Stimulated activated CD4-positive, alpha-beta T cell treated with anti-CD3 and anti-CD28 coated beads, Interleukin-15, amount 100 ng/mL, for 1 hour (primary cell): ENCODE results near the gene DOK3.

ENCODE experiments used
- DNase-seq, 2 donors: peaks; one replicate each; pipeline ENCODE4 v3.0.0-alpha.2; 2020; ENCODE audit warnings: low read depth in 1 of 2, low spot score in 1 of 2

The DOK3 gene

DNA sequence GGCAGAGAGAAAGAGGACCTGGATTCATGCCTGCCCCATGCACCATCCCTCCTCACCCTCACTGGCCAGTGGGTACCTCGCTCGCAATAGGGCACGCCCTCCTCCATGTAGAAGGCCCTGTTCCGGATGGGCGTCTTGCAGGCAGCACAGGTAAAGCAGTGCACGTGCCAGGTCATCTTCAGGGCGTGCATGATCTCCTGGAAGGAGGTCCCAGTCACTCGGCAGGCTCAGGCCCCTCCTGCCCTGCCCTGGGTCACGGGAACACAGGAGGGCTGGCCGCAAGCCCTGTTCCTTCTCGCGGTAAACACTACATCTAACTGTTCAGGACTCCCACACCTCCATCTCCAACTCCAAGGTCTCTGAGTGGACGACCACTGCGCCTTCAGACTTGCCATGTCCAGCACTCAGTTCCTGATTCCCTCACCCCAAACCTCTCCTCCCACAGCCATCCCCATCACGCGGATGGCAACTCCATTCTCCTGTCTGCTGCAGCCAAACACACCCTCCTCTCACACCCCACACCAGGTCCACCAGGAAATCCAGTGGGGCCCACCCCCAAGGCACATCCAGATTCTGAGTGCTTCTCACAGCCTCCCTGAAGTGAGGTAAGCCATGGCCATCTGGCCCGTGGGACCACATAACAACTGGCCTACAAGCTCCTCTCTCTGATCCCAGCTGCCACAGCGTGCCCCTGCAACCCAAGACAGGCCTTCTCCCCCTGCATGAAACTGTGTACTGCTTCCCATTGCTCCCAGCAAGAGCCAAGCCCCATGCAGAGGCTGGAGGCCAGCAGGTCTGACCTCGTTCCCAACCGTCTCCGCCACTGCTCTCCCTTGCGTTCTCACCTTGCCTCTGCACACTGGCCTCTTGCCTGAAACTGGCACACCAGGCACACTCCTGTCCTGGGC, 25.4 kb downstream of the DOK3 start:
- DNase-seq = no peak

- DNase-seq = no peak
Measured at GRCh38 chr5:177483042-177483441, 26.6 kb downstream of the DOK3 start.

DNA sequence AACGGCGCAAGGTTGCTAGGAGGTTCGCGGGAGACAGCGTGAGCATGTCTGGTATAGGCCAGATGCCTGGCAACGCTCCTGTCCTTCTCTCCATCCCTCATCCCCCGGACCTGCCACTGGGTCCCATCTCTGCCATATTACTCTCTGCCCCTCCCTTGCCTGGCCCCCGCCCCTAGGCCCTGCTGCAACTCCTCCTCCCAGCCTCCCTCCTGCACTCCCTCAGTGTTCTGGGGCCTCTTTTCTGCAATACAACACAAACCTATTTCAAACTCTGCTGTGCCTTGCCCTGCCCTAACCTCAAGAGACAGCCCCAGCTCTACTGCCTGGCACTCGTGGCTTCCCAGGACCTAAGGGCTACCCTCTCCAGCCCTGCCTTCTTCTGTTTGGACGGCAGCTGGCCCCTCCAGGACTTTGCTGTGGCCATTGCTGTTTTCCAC, 27.2 kb downstream of the DOK3 start:
- DNase-seq = no peak

DNA sequence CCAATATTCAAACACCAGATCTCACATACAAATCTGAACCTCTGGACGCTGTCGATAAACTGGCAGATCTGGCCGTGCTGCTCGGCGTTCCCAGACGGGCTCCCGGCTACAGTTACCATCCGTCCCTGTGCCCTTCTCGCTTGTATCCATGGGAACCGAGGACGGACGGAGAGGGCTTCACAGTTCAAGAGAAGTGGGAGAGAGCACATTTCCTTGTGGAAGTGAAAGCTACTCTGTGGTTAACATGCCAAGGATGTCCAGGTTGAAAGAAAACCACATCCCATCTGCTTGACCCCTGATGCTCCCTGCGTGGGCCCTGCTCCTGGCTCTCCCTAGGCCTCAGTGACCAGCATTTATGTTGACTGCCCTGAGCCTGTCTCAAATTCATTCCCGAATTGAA, 29.9 kb downstream of the DOK3 start:
- no peak for DNase-seq

- DNase-seq = no peak
Measured at GRCh38 chr5:177478711-177479646, 30.6 kb downstream of the DOK3 start.

DNA sequence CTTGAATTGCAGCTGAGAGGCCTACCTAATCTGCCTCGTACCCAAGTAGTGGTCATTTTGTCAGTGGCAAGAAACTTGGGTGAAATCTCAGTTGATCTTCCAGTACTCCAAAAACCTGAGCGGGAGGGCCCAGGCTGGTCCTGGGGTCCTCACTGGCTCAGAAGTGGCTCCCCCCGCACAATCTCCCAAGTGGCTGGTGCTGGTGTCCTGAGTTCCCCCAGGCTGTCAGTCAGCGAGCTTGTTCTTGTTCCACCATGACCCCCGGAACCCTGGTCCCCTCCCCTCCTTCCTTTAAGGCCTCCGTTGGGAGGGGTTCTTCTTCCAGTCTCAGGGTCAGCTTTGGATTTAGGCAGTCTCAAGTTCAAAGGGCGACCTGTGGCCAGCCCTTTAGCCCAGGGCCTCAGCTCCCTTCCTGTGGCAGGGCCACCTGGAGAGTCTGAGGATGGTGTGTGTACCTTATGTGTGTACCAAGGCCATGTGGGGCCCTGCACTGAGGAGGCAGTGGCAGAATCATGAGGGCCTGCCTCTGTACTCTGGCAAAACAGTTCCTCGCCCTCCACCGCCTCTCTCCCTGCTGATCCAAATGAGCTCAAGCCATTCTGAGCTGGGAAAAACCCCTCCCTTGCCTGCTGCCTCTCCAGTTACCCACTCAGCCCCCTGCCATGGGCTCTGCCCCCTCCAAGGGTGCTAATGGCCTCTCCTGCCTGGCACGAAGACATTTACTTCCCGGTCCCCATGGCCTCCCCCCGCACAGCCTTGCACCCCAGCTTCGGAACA, 31.7 kb downstream of the DOK3 start:
- DNase-seq = no peak

GRCh38 chr5:177476531-177477233, 32.9 kb downstream of the DOK3 start:
- no peak for DNase-seq

DNA sequence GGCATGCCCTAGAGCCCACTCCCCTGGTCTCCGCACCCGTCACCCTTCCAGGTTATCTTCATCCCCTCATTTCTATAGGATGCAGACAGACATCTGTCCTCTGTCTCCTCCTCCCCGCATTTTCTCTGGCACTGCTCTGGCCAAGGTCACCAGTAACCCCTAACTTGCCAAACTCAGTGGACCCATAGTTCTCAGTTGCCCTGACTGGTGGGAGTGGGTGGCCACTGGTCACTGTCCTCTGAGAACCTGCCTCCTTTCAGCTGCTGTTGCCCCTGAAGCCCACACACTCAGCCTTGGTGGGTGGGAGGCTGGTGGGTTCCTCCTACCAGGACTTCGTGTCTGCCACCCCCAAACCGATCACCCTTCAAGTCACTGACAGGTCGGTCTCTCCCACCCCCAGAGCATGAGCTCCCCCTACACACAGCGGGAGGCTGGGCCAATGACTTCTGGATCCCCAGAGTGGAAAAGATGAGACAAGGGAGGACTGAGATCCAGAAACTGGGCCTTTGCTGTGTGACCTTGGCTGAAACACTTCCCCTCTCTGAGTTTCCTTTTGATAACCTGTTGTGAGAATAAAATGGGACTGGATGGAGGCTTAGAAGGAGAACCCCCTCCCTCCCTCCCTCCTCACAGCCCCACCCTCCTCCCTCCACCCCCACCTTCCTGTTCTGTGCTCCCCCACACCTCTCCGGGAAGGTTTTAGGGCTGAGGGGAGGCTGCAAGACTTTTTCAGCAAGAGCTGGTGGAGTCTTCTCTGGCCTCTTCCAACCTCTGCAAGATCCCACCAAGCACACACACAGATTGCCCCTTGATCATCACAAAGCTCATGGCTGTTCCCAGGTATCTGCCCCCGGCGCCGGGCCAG, 33.8 kb downstream of the DOK3 start:
- no peak for DNase-seq

GRCh38 chr5:177474846-177475562, 34.6 kb downstream of the DOK3 start:
- no peak for DNase-seq

DNA sequence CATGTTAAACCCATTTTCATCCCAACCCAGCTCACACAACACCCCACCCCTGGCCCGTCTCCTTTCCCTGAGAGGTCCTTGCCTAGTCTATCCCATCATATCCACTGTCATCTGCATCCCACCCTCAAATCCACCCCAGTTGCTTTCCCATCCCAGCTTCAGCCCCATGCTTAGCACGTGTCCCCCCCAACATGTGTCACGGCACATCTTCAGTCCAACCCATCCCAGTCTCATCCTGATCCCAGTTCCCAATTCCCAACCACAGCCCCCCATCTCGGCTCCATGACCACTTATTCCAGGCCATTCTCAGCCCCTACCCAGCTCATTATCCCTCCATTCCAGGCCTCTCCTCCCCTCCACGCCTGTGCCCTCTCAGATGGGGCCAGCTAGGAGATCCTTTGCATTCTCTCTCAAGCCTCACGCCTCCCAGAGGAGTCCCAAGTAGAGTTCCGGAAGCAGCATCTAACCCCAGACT, 35.6 kb downstream of the DOK3 start:
- no peak for DNase-seq

DNA sequence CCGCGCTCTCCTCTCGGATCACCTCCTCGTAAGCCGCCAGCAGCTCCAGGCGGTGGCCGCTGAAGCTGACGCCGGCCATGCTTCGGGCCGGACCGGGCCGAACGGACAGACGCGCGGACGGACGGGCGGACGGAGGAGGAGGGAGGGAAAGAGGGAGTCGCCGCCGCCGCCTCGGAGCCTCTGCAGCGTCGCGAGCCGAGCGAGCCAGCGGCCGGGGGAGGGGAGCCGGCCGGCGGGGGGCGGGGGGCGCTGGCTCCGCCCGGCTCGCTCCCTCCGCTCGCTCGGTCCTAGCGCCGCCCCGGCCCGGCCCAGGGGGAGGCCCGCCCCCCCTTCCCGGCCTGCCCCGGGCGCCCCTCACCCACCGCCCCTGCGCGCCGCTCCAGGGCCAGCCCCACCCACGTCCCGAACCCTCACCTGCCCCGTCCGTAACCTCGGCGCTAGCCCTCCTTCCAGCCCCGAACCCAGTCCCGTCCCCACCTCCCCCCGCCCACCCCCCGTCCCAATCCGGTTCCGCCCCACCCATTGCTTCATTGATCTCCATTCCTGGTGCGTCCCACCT, 36.1 kb downstream of the DOK3 start, which contains the start of gene DBN1:
TSS of gene DBN1 (minus strand) at position 192 of the 559 bp plus-strand sequence. CDS start at position 79, 113 bp downstream.
- DNase-seq = no peak

DNA sequence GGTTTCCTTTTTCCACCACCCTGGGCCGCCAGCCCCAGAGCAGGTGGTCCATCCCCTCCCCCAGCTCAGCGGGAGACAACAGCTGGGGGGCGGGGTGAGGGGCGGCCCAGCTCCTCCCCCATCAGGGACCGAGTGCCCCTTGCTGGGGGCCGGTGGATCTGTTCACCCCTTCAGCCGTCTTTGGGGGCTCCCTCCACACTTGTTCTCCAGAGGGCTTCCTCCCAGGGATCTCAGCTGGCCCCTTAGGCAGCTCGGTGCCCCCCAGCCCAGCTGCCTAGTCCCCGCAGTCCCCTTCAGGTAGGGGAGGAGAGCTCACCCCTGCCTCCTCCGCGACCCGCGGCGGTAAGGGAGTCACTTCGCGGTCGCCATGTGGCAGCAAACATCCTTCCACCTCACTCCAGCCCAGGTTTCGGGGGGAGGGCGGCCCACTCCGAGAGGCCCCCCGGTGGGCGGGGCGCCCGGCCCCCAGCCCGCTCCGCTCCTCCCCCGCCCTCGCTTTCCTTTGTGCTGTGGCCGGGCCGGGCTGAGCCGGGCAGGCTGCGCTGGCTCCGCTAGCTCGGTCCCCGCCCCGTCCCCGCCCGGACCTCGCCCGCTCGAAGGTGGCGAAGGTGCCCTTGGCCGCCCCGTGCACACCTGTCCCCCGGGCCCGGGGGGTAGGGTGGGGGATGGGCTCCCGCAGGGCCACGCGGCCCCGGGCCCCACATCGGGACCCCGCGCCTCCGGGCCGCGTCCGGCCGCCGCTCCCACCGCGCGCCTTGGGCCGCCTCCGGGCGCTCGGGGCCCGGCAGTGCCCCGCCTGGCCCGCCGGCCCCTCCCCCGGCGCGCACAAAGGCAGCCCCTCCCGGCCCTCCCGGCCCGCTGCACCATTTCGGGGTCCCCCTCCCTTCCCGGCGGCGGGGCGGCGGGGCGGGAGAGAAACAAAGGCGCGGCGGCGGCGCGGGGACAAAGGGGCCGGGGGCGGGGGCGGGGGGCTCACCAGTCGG, 36.9 kb downstream of the DOK3 start:
- DNase-seq = peak in 1 of 2 donors; percentile 37

DNA sequence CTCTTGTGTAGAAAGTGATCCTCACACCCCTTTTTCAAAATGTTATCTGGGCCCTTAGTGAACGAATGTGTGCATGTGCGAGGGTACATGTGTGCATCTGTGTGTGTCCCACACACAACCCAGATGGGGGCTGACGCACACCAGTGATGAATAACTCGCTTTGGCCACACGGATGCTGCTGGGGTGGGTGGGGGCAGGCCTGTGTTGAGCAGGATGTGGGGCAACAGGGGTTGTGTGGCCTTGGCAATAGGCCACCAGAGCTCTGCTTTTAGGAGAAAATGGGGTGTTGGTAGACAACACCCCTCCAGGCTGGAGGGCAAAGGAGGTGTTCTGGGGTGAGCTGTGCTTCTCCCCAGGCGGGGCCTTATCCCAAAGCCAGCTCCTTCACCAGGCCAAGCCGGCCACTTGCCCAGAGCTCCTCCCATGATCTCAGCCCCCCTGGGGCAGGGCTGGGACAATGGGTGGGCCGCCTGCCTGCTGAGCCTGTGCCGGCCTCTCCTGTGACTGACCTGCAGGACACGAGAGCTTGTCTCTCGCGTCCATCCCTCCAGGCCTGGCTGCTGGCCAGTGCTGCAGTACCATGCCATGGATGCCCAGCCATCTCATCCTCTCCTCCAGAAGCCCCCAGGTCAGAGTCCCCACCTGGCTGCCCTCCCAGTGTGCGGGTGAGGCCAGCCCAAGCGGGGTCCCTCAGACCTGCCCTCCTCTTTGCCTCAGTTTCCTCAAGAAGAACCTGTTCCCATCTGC, 37.8 kb downstream of the DOK3 start:
- DNase-seq = no peak

DNA sequence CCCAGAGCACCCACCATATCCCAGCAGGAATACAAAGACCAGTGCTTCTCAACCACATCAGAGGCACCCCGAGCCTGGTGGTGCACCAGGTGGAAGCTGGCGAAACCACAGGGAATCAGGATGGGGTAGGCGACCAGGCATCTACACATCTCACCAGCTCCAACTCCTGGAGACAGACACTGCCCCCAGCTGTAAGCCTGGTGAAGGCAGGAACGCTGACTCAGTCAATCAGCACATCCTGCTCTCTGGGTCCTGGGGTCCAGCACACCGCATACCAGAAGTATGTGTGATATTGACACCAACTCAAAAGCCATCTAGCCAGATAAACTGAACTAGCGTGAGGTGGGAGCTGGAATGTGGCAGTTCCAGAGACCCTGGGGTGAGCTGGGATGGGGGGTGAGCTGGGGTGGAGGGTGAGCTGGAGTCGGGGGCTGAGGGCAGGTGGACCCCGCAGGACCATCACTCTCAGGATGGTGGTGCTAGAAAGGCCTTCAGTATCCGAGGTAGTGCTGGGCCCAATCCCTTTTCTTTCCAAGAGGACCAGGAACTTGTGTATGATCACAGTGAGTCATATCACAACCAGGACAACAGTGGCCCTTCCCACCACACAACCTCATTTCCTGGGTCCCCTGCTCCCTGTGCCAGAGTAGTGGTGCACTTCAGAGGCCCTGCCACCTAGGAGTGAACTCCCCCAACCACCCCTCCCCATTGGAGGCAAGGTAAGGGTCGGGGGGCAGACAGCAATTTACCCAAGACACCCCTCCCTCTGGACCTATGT, 38.7 kb downstream of the DOK3 start:
- no peak for DNase-seq

DNA sequence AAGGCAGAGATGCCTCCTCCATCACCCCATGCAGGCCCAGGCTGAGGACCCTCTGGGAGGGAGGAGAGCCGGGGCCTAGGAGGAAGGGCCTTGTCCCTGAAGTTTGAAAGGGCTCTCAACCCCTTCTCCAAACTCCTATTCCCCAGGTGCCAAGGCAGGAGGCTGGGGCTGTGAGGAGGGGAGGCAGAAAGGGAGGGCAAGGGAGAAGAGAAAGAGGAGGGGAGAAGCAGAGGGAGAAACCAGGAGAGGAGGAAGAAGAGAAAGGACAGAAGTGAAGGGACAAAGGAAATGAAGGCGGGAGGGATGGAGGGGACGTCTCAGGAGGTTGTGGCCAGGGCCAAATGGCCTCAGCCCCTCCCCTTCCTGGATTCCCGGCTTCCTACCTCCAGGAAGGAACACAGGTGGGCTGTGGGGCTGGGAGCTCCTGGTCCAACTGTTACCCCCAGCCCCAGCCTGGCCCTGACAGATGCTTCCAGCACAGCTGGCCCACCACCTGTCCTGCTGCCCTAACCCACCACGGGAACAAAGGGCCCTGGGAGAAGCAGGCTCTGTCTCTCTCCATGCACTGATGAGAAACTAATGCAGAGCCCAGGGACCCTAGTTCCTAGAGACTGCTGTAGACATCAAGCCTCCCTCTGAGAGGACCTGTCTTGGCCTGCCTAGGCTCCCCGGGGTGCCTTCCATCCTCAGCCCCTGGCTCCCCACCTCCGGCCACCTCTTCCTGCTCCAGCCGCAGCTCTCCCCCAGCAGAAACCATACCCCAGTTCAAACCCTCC, 39.7 kb downstream of the DOK3 start:
- no peak for DNase-seq
